Kasumi-1 (cell line): ENCODE measurements around the gene BOLA2B.
"Not testable (repeated sequence)": the region's sequence is repeated elsewhere in the genome, so short reads cannot be mapped to it uniquely, and the experiment has no call there.

Source experiments
- DNase-seq, 2 experiments: peaks; one replicate each; lab custom pipeline; 2025; lab: John Stamatoyannopoulos, UW

Gene BOLA2B

DNA sequence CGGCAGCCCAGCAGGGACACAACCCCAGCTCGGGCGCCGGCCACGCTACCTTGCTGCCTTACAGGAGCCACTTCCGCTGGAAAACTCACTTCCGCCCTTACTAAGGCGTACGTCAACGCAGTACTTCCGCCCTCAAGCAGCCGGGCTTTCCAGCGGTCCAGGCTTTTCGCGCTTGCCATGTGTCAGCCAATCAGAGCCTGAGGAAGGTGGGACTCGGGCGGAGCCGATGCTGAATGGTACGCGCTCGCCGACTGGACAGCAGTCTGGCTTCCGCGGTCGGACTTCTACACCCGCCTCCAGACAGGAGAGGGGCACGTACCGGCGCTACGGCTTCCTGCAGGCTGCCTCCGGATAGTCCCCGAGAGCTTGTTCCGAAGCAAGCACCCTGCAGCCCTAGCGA is at the start of gene BOLA2B, which contains the start of gene SLX1A:
BOLA2B (minus strand) TSS at position 52 of the 400 bp plus-strand sequence. CDS start 71 bp downstream, outside the sequence.
SLX1A (plus strand) TSS at position 261 of the 400 bp plus-strand sequence. CDS start 210 bp downstream, outside the sequence.
- not testable (repeated sequence) for DNase-seq

DNA sequence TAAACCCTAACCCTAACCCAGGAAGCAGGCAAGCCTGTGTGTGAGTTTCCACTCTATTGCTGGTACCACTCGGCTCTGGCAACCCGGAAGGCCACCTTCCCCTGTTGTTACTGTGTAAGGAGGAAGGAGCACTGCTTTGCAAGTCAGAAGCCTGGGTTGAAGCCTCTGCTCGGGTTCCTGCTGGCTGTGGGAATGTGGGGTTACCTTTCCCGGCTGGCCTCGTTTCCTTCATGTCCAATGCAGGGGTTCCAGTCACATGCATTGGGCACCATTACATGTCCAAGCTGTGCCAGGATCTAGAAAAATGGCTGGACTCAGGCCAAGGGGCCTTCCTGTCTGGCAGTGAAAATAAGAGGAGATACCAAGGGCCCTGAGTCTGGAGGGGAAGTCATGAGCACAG is 23.6 kb upstream of the BOLA2B start:
- DNase-seq: not testable (repeated sequence)

DNA sequence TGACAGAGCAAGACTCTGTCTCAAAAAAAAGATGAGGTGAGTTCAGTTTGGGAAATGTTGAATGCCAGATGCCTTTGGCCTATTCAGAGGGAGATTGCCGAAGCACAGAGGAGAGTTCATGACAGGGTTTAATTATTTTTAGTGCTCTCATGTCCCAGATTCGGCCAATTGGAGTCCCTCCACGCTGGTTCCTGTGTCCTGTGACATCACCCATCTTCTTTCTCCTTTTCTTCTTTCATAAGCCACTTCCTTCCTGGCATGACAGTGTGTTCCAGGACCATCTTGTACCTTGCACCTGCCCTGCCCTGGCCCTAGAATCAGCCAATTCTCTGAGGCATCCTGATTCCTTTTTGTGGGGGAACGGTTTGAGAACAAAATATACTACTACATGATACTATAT is 17.9 kb upstream of the BOLA2B start:
- not testable (repeated sequence) for DNase-seq

DNA sequence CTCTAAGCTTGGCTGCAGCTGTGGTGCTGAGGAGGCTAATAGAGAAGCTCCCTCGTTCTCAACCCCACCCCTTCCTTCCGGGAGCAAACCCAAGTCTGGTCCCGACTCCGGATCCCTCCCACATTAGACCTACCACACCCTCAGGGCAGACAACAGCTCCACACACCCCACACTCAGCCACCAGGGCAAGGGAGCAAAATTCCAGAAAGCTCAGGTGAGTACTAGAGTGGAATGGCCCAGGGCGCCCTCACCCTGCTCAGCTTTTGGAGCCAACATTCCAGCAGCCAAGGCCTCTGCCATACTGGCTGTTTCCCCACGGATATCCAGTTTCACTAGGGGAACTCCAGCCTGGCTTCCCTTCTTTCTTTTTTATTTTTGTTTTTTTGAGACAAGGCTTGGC is 15.6 kb upstream of the BOLA2B start:
- DNase-seq: not testable (repeated sequence)

DNA sequence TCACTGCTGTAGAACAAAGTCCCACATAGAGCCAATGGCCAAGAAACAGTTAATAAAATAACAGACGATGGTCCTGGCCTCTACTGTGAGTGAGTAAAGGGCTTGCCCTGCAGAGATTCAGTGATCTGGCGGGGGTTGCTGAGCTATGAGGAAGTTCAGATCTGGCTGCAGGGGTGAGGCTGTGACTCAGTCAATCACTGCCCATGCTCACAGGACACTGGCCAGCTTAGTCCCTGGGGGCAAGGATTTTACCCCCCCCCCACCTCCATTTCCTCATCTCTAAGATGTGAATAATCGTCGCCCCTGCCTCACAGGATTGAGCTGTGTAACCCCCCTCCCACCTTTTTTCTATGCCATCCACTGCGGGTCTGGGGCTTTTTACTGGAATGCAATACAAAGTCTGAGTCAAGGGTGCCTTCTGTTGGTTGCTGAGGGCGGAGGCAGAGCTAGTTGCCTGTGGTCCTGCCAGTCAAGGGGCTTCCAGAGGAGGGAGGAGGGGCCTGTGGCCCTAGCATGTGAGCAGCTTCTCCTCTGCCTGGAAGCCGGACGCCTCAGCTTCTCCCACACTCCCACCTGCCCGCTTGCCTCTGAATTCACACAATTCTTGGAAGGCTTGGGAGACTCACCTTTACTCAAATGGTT is 13.7 kb upstream of the BOLA2B start:
- DNase-seq: not testable (repeated sequence)

GRCh38 chr16:30206252-30206651 is 12.8 kb upstream of the BOLA2B start:
- DNase-seq: not testable (repeated sequence)

GRCh38 chr16:30205541-30206236 is 12.2 kb upstream of the BOLA2B start:
- DNase-seq: not testable (repeated sequence)

GRCh38 chr16:30199608-30200343 is 6.3 kb upstream of the BOLA2B start:
- DNase-seq: not testable (repeated sequence)

DNA sequence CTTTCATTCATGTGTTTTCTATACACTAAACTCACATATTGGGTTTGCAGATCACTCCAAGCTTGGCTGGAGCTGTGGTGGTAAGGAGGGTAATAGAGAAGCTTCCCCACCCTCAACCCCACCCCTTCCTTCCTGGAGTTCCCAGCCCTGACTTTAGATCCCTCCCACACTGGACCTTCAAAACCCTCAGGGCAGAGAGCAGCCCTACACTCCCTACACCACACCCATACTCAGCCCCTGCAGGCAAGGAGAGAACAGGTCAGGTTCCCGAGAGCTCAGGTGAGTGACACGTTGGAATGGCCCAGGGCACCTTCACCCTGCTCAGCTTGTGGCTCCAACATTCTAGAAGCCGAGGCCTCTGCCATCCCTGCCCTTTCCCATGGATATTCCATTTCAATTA is 5.6 kb upstream of the BOLA2B start, which contains the start of gene SULT1A3:
SULT1A3 (plus strand) TSS at position 207 of the 400 bp plus-strand sequence. CDS start 1,474 bp downstream, outside the sequence.
- not testable (repeated sequence) for DNase-seq

- DNase-seq: not testable (repeated sequence)
These were observed 3.5 kb upstream of the BOLA2B start for GRCh38 chr16:30197001-30197400.

- DNase-seq: not testable (repeated sequence)
These were observed 883 bp upstream of the BOLA2B start for GRCh38 chr16:30194172-30194925.

DNA sequence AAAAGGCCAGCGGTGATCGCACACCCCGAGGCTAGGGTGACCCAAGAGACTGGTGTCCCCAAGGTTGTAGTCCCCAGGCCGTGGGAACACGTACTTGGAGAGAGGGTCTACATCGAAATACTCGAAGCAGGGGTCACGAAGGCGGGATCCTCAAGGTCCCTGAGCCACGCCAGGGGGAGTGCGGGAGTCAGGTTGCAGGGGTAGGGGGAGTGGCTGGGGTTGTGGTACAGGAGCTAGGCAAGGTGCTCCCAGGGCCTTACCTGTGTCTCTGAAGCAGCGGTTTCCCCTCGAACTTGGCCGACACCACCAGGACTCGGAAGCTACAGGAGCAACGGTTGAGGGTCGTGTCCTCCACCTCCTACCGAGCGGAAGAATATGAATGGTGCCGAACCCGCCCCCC is 368 bp downstream of the BOLA2B start:
- DNase-seq: not testable (repeated sequence)

GRCh38 chr16:30191158-30191557 is 2.3 kb downstream of the BOLA2B start:
- not testable (repeated sequence) for DNase-seq

DNA sequence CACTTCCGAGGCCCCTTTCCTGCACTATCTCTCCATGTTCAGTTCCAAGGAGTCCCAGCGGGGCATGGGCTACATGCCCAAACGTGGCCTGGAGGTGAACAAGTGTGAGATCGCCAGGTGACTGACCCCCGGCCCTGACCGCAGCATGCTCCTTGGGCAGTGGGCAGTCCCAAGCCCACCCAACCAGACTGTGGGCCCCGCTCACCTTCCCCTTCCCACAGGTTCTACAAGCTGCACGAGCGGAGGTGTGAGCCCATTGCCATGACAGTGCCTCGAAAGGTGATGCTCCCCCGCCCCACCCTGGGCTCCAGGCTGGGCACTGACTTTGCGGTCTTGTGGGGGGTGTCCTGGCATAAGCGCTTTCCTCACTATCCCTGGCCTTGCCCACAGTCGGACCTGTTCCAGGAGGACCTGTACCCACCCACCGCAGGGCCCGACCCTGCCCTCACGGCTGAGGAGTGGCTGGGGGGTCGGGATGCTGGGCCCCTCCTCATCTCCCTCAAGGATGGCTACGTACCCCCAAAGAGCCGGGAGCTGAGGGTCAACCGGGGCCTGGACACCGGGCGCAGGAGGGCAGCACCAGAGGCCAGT is 5.4 kb downstream of the BOLA2B start:
- DNase-seq: no peak

GRCh38 chr16:30187556-30187865 is 6.0 kb downstream of the BOLA2B start:
- no peak for DNase-seq

DNA sequence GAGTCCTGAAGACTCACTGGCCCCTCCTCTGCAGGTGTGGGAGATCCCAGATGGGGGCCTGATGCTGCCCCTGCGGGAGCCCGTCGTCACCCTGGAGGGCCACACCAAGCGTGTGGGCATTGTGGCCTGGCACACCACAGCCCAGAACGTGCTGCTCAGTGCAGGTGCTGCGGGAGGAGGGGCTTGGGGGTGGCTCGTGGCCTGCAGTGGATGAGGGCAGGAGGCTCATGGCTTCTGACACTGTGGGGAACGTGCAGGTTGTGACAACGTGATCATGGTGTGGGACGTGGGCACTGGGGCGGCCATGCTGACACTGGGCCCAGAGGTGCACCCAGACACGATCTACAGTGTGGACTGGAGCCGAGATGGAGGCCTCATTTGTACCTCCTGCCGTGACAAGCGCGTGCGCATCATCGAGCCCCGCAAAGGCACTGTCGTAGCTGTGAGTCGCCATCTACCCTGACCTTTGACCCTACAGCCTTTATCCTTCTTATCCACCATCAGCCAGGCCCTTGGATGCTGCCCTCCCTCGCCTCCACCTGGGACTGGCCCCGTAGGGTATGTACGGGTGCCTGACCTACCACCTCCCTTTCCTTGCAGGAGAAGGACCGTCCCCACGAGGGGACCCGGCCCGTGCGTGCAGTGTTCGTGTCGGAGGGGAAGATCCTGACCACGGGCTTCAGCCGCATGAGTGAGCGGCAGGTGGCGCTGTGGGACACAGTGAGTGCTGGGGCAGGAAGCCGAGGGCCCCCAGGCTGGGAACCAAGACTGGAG is 6.5 kb downstream of the BOLA2B start:
- peak in 1 of 2 experiments; percentile 19 for DNase-seq

DNA sequence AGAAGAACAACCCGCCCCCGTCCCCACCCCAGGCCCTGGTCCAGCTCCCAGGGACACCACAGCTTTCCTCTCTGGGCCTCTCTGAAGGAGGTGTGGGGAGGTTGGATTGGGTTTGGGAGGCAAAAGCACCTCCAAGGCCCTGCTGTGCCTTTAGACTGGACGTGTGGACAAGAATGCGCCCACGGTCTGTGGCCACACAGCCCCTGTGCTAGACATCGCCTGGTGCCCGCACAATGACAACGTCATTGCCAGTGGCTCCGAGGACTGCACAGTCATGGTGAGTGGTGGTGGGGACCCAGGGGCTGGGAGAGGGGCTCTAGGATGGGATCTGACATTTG is 7.1 kb downstream of the BOLA2B start:
- DNase-seq: no peak

DNA sequence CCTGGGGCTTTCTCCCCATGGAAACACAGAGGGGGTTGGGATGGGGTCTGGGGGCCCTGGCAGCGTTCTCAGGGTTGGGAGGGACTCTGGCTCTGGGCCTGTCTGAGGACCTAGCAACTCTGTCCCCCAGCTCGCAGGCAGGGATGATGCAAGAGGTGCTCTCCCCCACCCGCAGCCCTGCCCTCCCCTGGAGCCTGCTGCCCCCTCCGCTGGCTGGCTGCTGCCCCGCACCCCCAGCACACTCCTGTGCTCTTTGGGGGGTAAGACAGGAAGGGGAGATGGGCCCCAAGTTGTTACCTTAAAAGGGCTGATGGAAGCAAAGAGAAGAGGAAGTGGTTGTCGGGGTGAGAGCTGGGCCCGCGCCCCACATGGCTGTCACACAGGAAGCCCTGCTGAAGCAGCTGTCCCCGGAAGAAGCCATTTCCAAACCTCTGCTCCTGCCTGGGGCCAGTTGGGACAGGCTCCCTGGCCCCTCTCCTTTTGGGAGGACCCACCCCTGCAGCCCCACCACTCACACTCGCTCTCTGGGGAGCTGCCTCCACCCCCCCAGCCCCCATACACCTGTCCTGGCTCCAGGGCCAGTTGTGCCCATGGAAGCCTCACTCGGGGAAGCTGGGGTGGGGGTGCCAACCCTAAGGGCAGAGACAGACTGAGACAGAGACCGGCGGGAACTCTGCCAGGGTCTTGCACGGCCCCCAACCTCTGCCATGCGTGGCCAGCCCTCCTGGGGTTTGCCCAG is 7.6 kb downstream of the BOLA2B start:
- peak; percentile 94 for DNase-seq

DNA sequence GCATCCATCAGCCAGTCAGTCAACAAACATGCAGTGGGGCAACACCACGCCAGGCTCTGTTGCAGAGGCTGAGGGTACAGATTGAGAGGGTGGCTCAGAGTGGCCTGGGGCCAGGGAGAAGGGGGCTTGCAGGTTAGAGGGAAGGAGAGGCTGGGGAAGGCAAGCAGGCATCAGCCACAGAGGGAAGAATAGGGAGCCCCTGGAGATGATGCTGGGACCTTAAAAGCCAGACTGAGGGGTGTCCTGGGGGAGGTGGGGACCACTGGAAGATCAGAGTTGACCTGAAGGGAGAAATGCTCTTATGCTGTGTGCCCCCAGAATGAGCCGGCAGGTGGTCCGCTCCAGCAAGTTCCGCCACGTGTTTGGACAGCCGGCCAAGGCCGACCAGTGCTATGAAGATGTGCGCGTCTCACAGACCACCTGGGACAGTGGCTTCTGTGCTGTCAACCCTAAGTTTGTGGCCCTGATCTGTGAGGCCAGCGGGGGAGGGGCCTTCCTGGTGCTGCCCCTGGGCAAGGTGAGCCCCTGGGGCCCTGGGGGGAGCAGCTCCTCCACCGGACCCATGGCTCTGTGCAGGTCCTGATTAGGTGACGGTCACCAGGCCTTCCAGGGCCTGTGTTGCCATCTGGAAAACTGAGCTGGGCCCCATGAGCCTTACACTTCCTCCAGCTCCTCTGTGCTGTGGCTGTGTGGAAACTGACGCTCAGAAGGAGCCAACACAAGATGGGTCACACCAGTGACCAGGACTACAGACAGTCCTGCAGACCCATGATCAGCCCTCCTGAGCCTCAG is 8.4 kb downstream of the BOLA2B start:
- no peak for DNase-seq
